ENCODE data around the gene SULT4A1.

The SULT4A1 gene

DNA sequence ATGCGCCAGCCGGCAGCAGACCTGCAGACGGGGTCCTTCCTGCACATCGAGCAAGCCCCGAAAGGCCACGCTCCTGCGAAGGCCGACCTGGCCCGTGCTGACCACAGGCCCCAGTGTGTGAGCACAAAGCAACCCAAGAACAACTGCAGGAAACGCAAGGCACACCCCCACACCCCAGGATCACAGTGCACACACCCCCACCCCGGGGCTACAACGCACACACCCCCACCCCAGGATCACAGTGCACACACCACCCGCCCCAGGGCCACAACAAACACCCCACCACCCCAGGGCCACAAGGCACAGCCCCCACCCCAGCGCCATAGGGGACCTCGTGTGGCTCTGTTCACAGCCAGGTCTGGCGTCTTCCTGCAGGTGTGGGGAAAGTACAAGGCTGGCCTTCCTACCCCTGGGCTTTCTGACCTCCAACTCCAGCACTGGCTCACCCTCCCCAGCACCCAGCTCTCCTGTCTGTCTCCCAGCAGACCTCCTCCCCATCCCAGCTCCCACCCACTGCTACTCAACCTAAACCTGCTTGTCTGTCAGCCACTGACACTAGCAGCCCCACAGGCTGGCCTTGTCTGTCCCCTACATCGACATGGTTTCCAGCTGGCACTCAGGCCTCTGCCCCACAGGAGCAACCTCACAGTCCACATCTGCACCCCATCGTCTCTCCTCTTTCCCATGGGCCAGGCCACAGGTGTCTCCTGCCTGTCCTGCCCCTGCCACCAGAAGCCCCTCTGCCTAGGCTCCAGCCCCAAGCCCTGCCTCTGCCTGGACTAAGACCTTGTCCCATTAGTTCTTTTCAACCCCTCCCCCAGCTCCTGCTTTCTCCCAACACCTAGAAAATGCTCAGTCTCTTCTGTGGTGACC lies 29.7 kb downstream of the SULT4A1 start:
- H3K23ac ChIP-seq (ENCODE audit: low read depth, low read length, poor library complexity): no peak overlapping the region
- H3K4me1 ChIP-seq (ENCODE audit: control insufficient read depth in 2 of 2, insufficient read depth in 1 of 2, low read depth in 1 of 2, low read length in 2 of 2): peaks cover 6 to 9% of the 10 kb centered on the region in 2 donors
- H3K79me1 ChIP-seq (ENCODE audit: low read depth, low read length): peaks cover 2% of the 10 kb centered on the region
- no peaks in the 10 kb centered on the region for H3K27me3 ChIP-seq (ENCODE audit: control insufficient read depth in 3 of 3, insufficient read depth in 3 of 3, low read depth in 1 of 3, low read length in 3 of 3)
- H2BK12ac ChIP-seq (ENCODE audit: low read length): no peak overlapping the region
- H2BK120ac ChIP-seq (ENCODE audit: low read depth, low read length): no peak overlapping the region
- H3K14ac ChIP-seq (ENCODE audit: low read length): no peak overlapping the region
- H3K4me2 ChIP-seq (ENCODE audit: insufficient read depth, low read length, poor library complexity, severe bottlenecking): no peak overlapping the region
- no peak overlapping the region for H3K27ac ChIP-seq (replicated peaks; ENCODE audit: low read length)
- no peak overlapping the region for H2AFZ ChIP-seq (ENCODE audit: low read length)
- peaks cover 7 to 50% of the 10 kb centered on the region in 2 donors for H3K36me3 ChIP-seq (replicated peaks in 1 of 2; ENCODE audit: control insufficient read depth in 2 of 2, insufficient read depth in 2 of 2, low read length in 2 of 2)
- peaks cover 0 to 2% of the 10 kb centered on the region in 2 donors for H3K9me3 ChIP-seq (replicated peaks in 1 of 2; ENCODE audit: control insufficient read depth in 2 of 2, insufficient read depth in 1 of 2, low read depth in 1 of 2, low read length in 2 of 2)
- H2AK5ac ChIP-seq (ENCODE audit: low read depth, low read length): no peak overlapping the region
- H4K91ac ChIP-seq (ENCODE audit: low read depth, low read length, poor library complexity): no peak overlapping the region
- H3K4me3 ChIP-seq (ENCODE audit: low read length in 2 of 2): no peak overlapping the region
- H3K9ac ChIP-seq (ENCODE audit: low read depth, low read length, poor library complexity): no peak overlapping the region
- DNase-seq (ENCODE audit: low spot score): no peak
- H3K4ac ChIP-seq (ENCODE audit: low read length): no peak overlapping the region
- WGBS, 2 donors (ENCODE audit: extremely low coverage in 2 of 2, insufficient read length in 2 of 2, insufficient replicate concordance in 1 of 2): no CpG with 5 or more reads among the region's 18 CpGs
- H4K8ac ChIP-seq (ENCODE audit: low read depth, low read length): no peak overlapping the region
- no peak overlapping the region for H2BK5ac ChIP-seq (ENCODE audit: low read length)
- H2BK15ac ChIP-seq (ENCODE audit: low read length): no peak overlapping the region
- peak overlapping the region; percentile 77 for H3K18ac ChIP-seq (ENCODE audit: low read length)

DNA sequence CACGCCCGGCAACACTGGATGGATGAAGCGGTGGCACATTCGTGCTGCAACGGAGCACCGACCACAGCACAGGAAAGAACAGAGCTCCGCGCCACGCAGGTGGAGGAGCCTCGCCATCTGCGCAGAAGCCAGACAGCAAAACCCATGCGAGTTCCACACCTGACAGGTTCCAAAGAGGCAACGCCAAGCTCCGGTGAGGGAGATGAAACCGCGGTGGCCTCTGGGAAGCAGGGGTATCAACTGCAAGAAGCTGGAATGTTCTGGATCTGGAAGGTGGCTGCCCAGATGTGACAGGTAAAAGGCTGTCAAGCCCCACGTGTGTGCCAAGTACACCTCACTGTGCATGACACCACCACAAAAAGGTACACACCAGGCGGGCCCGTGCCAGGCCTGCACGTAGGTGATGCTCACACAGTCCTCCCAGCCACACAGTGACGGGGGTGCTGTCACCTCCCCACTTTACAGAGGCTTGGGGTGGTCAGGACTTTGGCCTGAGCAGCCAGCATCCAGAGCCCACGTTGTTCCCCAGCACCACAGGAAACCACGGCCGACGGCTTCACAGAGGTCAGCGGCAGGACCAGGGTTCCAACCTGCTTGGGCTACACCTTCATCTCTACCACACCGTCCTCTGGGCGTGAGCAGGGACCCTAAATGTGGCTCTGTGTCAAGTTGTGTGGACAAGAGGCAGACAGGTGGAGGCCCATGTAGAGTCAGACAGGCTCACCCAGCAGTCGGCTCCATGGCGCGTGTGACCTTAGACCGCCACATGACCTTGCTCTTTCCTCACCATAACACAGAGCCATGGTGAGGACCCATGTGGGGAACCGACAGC lies 30.5 kb downstream of the SULT4A1 start:
- Histone ChIP-seq H3K4me3 (ENCODE audit: low read length in 2 of 2) (peak overlapping the region in 1 of 2 donors; percentile 13), H2BK5ac (ENCODE audit: low read length) (no peak overlapping the region), H2BK12ac (ENCODE audit: low read length) (no peak overlapping the region), H3K36me3 (replicated peaks in 1 of 2; ENCODE audit: control insufficient read depth in 2 of 2, insufficient read depth in 2 of 2, low read length in 2 of 2) (peaks cover 6 to 47% of the 10 kb centered on the region in 2 donors), H4K8ac (ENCODE audit: low read depth, low read length) (no peak overlapping the region), H2BK15ac (ENCODE audit: low read length) (no peak overlapping the region), H3K79me1 (ENCODE audit: low read depth, low read length) (peaks cover 2% of the 10 kb centered on the region), H3K27me3 (ENCODE audit: control insufficient read depth in 3 of 3, insufficient read depth in 3 of 3, low read depth in 1 of 3, low read length in 3 of 3) (no peaks in the 10 kb centered on the region), H3K9me3 (replicated peaks in 1 of 2; ENCODE audit: control insufficient read depth in 2 of 2, insufficient read depth in 1 of 2, low read depth in 1 of 2, low read length in 2 of 2) (peaks cover 0 to 2% of the 10 kb centered on the region in 2 donors), H3K4me2 (ENCODE audit: insufficient read depth, low read length, poor library complexity, severe bottlenecking) (no peak overlapping the region), H3K4ac (ENCODE audit: low read length) (no peak overlapping the region), H3K23ac (ENCODE audit: low read depth, low read length, poor library complexity) (no peak overlapping the region), H3K27ac (replicated peaks; ENCODE audit: low read length) (no peak overlapping the region), H2AK5ac (ENCODE audit: low read depth, low read length) (peak overlapping the region; percentile 49), H3K18ac (ENCODE audit: low read length) (no peak overlapping the region), H3K9ac (ENCODE audit: low read depth, low read length, poor library complexity) (peak overlapping the region; percentile 15), H3K14ac (ENCODE audit: low read length) (peak overlapping the region; percentile 9), H2AFZ (ENCODE audit: low read length) (no peak overlapping the region), H4K91ac (ENCODE audit: low read depth, low read length, poor library complexity) (no peak overlapping the region), H3K4me1 (ENCODE audit: control insufficient read depth in 2 of 2, insufficient read depth in 1 of 2, low read depth in 1 of 2, low read length in 2 of 2) (peaks cover 11% of the 10 kb centered on the region in 2 donors), H2BK120ac (ENCODE audit: low read depth, low read length) (no peak overlapping the region)
- no peak for DNase-seq (ENCODE audit: low spot score)
- no CpG with 5 or more reads among the region's 33 CpGs for WGBS, 2 donors (ENCODE audit: extremely low coverage in 2 of 2, insufficient read length in 2 of 2, insufficient replicate concordance in 1 of 2)

DNA sequence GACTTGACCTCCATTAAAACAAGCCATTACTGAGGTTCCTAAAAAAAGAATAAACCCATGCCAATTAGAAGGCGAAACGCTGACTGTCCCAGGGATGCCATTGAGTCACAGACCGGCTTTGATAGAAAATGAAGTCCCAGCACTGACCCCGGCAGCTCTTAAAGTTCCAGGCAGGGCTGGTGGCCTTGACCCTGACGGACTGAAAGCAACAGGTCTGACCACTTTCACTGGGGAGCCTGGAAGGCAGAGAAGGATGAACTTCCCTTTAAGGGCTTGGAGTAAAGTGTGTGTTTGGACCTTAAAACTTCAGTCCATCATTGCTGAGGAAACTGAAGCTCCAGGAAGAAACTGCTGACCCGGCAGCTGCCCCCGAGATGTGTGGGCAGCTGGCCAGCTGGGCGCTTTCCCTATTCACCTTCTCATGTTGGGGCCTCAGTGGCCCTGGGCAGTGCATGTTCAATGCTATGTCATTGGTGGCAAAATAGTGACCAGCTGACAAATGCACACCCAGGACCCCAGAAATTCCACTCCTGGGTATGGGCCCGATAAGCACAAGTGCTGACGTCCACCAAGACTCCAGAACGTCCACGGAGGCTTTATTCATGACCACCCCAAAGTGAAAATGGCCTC lies 31.3 kb downstream of the SULT4A1 start:
- no peak overlapping the region for H3K4ac ChIP-seq (ENCODE audit: low read length)
- H4K91ac ChIP-seq (ENCODE audit: low read depth, low read length, poor library complexity): no peak overlapping the region
- no peak overlapping the region for H2BK12ac ChIP-seq (ENCODE audit: low read length)
- no peak for DNase-seq (ENCODE audit: low spot score)
- no peak overlapping the region for H2BK5ac ChIP-seq (ENCODE audit: low read length)
- H3K27me3 ChIP-seq (ENCODE audit: control insufficient read depth in 3 of 3, insufficient read depth in 3 of 3, low read depth in 1 of 3, low read length in 3 of 3): no peaks in the 10 kb centered on the region
- H3K27ac ChIP-seq (replicated peaks; ENCODE audit: low read length): no peak overlapping the region
- H3K18ac ChIP-seq (ENCODE audit: low read length): no peak overlapping the region
- H3K23ac ChIP-seq (ENCODE audit: low read depth, low read length, poor library complexity): no peak overlapping the region
- H3K4me1 ChIP-seq (ENCODE audit: control insufficient read depth in 2 of 2, insufficient read depth in 1 of 2, low read depth in 1 of 2, low read length in 2 of 2): peaks cover 12 to 16% of the 10 kb centered on the region in 2 donors
- H3K79me1 ChIP-seq (ENCODE audit: low read depth, low read length): peaks cover 2% of the 10 kb centered on the region
- no peak overlapping the region for H3K9ac ChIP-seq (ENCODE audit: low read depth, low read length, poor library complexity)
- H2BK15ac ChIP-seq (ENCODE audit: low read length): no peak overlapping the region
- H3K14ac ChIP-seq (ENCODE audit: low read length): no peak overlapping the region
- no peak overlapping the region for H2AFZ ChIP-seq (ENCODE audit: low read length)
- no peak overlapping the region for H4K8ac ChIP-seq (ENCODE audit: low read depth, low read length)
- no CpG with 5 or more reads among the region's 12 CpGs for WGBS, 2 donors (ENCODE audit: extremely low coverage in 2 of 2, insufficient read length in 2 of 2, insufficient replicate concordance in 1 of 2)
- H2AK5ac ChIP-seq (ENCODE audit: low read depth, low read length): no peak overlapping the region
- peaks cover 4 to 47% of the 10 kb centered on the region in 2 donors for H3K36me3 ChIP-seq (replicated peaks in 1 of 2; ENCODE audit: control insufficient read depth in 2 of 2, insufficient read depth in 2 of 2, low read length in 2 of 2)
- no peak overlapping the region for H2BK120ac ChIP-seq (ENCODE audit: low read depth, low read length)
- peaks cover 0 to 2% of the 10 kb centered on the region in 2 donors for H3K9me3 ChIP-seq (replicated peaks in 1 of 2; ENCODE audit: control insufficient read depth in 2 of 2, insufficient read depth in 1 of 2, low read depth in 1 of 2, low read length in 2 of 2)
- no peak overlapping the region for H3K4me3 ChIP-seq (ENCODE audit: low read length in 2 of 2)
- no peak overlapping the region for H3K4me2 ChIP-seq (ENCODE audit: insufficient read depth, low read length, poor library complexity, severe bottlenecking)
